GM21381 (cell line): ENCODE results near the gene TAC1.
"Not testable (repeated sequence)": the region's sequence is repeated elsewhere in the genome, so short reads cannot be mapped to it uniquely, and the experiment has no call there.

Experiments
- ATAC-seq: cut with Tn5 transposase; IDR thresholded peaks from one replicate; pipeline ENCODE4 v1.9.1; 2021; ENCODE audit warnings: mild to moderate bottlenecking, moderate library complexity; ENCODE audit not compliant: unreplicated experiment

TAC1 gene

GRCh38 chr7:97731736-97732564 is at the start of gene TAC1:
TAC1 (plus strand) TSS chr7:97732086; CDS start chr7:97732613, 527 bp downstream.
- ATAC-seq, result no peak

- ATAC-seq, result no peak
Measured at GRCh38 chr7:97685952-97686351, 45.9 kb upstream of the TAC1 start.

- ATAC-seq, result no peak
Measured at GRCh38 chr7:97693586-97693985, 38.3 kb upstream of the TAC1 start.

GRCh38 chr7:97694355-97694754 is 37.5 kb upstream of the TAC1 start:
- ATAC-seq, result no peak

GRCh38 chr7:97697396-97697795 is 34.5 kb upstream of the TAC1 start:
- no peak for ATAC-seq

GRCh38 chr7:97722386-97722785 is 9.5 kb upstream of the TAC1 start:
- no peak for ATAC-seq

- no peak for ATAC-seq
Measured at GRCh38 chr7:97732565-97733275, 834 bp downstream of the TAC1 start.

- ATAC-seq, result no peak
Measured at GRCh38 chr7:97733276-97734161, 1.6 kb downstream of the TAC1 start.

GRCh38 chr7:97734255-97734654 is 2.4 kb downstream of the TAC1 start:
- no peak for ATAC-seq

GRCh38 chr7:97735075-97735474 is 3.2 kb downstream of the TAC1 start:
- ATAC-seq, result no peak

GRCh38 chr7:97748482-97748881 is 16.6 kb downstream of the TAC1 start:
- ATAC-seq, result no peak

GRCh38 chr7:97751566-97751965 is 19.7 kb downstream of the TAC1 start:
- ATAC-seq, result no peak

GRCh38 chr7:97752215-97752614 is 20.3 kb downstream of the TAC1 start:
- no peak for ATAC-seq

GRCh38 chr7:97757824-97758223 is 25.9 kb downstream of the TAC1 start:
- no peak for ATAC-seq

GRCh38 chr7:97770850-97771249 is 39.0 kb downstream of the TAC1 start:
- ATAC-seq, result no peak

GRCh38 chr7:97771576-97771975 is 39.7 kb downstream of the TAC1 start:
- ATAC-seq, result no peak

- ATAC-seq, result no peak
Measured at GRCh38 chr7:97772045-97772901, 40.4 kb downstream of the TAC1 start.

GRCh38 chr7:97786398-97786797 is 54.5 kb downstream of the TAC1 start:
- ATAC-seq, result not testable (repeated sequence)
